BJ (cell line): ENCODE measurements around the gene HBE1. TPM values are rescaled to one million over a fixed set of nuclear protein-coding genes. Genes with fewer than 3 reads are reported as not detected.

Experiments
- CTCF ChIA-PET: fragments of 350-600 bp; formaldehyde crosslinking; extraction: SDS; loops from one replicate; lab custom pipeline; 2021; ENCODE audit warnings: antibody characterized with exemption, inconsistent platforms; lab: Yijun Ruan, JAX
- POLR2A ChIA-PET: fragments of 300-600 bp; sonication (Branson Sonifier 250); formaldehyde crosslinking; extraction: SDS; loops from one replicate; lab custom pipeline; 2021; ENCODE audit warnings: antibody characterized with exemption; lab: Charles Lee
- DNase-seq: peaks from one replicate; pipeline ENCODE4 v3.0.0-alpha.2; 2011; ENCODE audit warnings: low read depth
- H3K27me3 ChIP-seq: 2 replicates; pipeline ENCODE4 v1.6.0; 2011; ENCODE audit warnings: low read length; ENCODE audit not compliant: control insufficient read depth, insufficient read depth
- H3K36me3 ChIP-seq: 2 replicates; pipeline ENCODE4 v1.5.1; 2011; ENCODE audit warnings: low read length; ENCODE audit not compliant: control insufficient read depth, insufficient read depth
- H3K4me3 ChIP-seq: 2 replicates; pipeline ENCODE4 v1.5.1; 2011; ENCODE audit warnings: low read depth, mild to moderate bottlenecking, control low read depth, low read length
- CTCF ChIP-seq: IDR thresholded peaks from 2 replicates; pipeline ENCODE4 v1.5.1; 2011; ENCODE audit warnings: low read depth, mild to moderate bottlenecking, control low read depth, inconsistent platforms, low read length, moderate library complexity; ENCODE audit not compliant: insufficient read depth
- polyA plus RNA-seq: library from polyadenylated mRNA; depleted of rRNA; stranded (reverse); fragments of >200 nt; gene quantifications from 2 replicates; pipeline ENCODE4 v1.2.3, GENCODE V29; 2011

The HBE1 gene
- polyA plus RNA-seq, 1 experiment: not detected

- POLR2A ChIA-PET: no interaction called here
- no peaks in the 10 kb centered on the region for H3K27me3 ChIP-seq
- no peak overlapping the region for H3K4me3 ChIP-seq
- CTCF ChIA-PET: interaction anchor here (1.0 to 2.2 kb wide), 4 partner anchors 13 to 62 kb away, joined by 3 to 5 read pairs (median 3); no protein-coding TSS in a partner anchor
- H3K36me3 ChIP-seq: no peaks in the 10 kb centered on the region
- no peak for TF ChIP-seq CTCF
- no peak for DNase-seq
Observed at GRCh38 chr11:5304046-5304445, 34.3 kb upstream of the HBE1 start.

GRCh38 chr11:5303626-5304025 lies 33.9 kb upstream of the HBE1 start:
- Histone ChIP-seq H3K27me3 (no peaks in the 10 kb centered on the region), H3K36me3 (no peaks in the 10 kb centered on the region), H3K4me3 (no peak overlapping the region)
- no peak for TF ChIP-seq CTCF
- DNase-seq: no peak
- POLR2A ChIA-PET: no interaction called here
- CTCF ChIA-PET: interaction anchor here (1.0 to 2.2 kb wide), 4 partner anchors 13 to 62 kb away, joined by 3 to 5 read pairs (median 3); no protein-coding TSS in a partner anchor

- Histone ChIP-seq H3K36me3 (no peaks in the 10 kb centered on the region), H3K27me3 (no peaks in the 10 kb centered on the region), H3K4me3 (no peak within 1 kb of the TSS)
- no peak for TF ChIP-seq CTCF
- CTCF ChIA-PET: interaction anchor here (0.6 kb wide), 1 partner anchor 786 kb away, joined by 3 read pairs; no protein-coding TSS in a partner anchor
- DNase-seq: no peak
- POLR2A ChIA-PET: no interaction called here
Observed at GRCh38 chr11:5301846-5302245, 32.1 kb upstream of the HBE1 start, which contains the start of gene OR51B4. Gene OR51B4 (minus strand): TSS chr11:5301946. CDS start chr11:5301946, 0 bp downstream.

GRCh38 chr11:5300251-5300650 lies 30.5 kb upstream of the HBE1 start:
- TF ChIP-seq CTCF: no peak
- CTCF ChIA-PET: interaction anchor here (1.6 kb wide), 1 partner anchor 9 kb away, joined by 8 read pairs; no protein-coding TSS in a partner anchor
- POLR2A ChIA-PET: no interaction called here

GRCh38 chr11:5298451-5298850 lies 28.7 kb upstream of the HBE1 start:
- CTCF ChIA-PET: interaction anchor here (1.2 to 1.7 kb wide), 2 partner anchors 19 to 33 kb away, joined by 3 to 4 read pairs; no protein-coding TSS in a partner anchor

More at GRCh38 chr11:5300251-5300650, 30.5 kb upstream of the HBE1 start:
- DNase-seq: no peak
- Histone ChIP-seq H3K36me3 (no peaks in the 10 kb centered on the region), H3K4me3 (no peak overlapping the region), H3K27me3 (no peaks in the 10 kb centered on the region)

More at GRCh38 chr11:5298451-5298850, 28.7 kb upstream of the HBE1 start:
- POLR2A ChIA-PET: no interaction called here
- Histone ChIP-seq H3K36me3 (no peaks in the 10 kb centered on the region), H3K27me3 (no peaks in the 10 kb centered on the region), H3K4me3 (no peak overlapping the region)
- no peak for TF ChIP-seq CTCF
- DNase-seq: no peak
